SU-DHL-6 (cell line): ENCODE results near the gene SH3TC2.

Source experiments
- H2AFZ ChIP-seq: fragments of 200-600 bp; sonication (generic); 2 replicates; pipeline ENCODE4 v1.6.1; 2014; ENCODE audit warnings: low read depth, mild to moderate bottlenecking, moderate library complexity, mixed read lengths, antibody characterized with exemption, low read length; ENCODE audit not compliant: severe bottlenecking
- H3F3A ChIP-seq: fragments of 200-600 bp; shearing (Covaris generic); 2 replicates; pipeline ENCODE4 v1.6.0; 2016; ENCODE audit warnings: antibody characterized with exemption, mild to moderate bottlenecking; ENCODE audit not compliant: insufficient read depth
- H3K27ac ChIP-seq: fragments of 200-600 bp; sonication (generic); 2 replicates; pipeline ENCODE4 v1.5.1; 2016; ENCODE audit warnings: low read depth, mild to moderate bottlenecking, low read length, moderate library complexity, mixed read lengths
- H3K27me3 ChIP-seq: fragments of 200-600 bp; sonication (generic), shearing (Covaris generic); 2 replicates; pipeline ENCODE4 v1.6.0; 2014; ENCODE audit warnings: mild to moderate bottlenecking, low read length
- H3K36me3 ChIP-seq: fragments of 200-600 bp; sonication (generic); 2 replicates; pipeline ENCODE4 v1.6.1; 2014; ENCODE audit warnings: mild to moderate bottlenecking, low read length, mixed read lengths
- H3K4me2 ChIP-seq: fragments of 300-600, 200-600 bp; shearing (Covaris generic), sonication (generic); 2 replicates; pipeline ENCODE4 v1.6.0; 2014; ENCODE audit warnings: low read length, low read depth, mild to moderate bottlenecking; ENCODE audit not compliant: poor library complexity, severe bottlenecking
- H3K4me3 ChIP-seq: fragments of 200-600 bp; sonication (generic); 2 replicates; pipeline ENCODE4 v1.5.1; 2014; ENCODE audit warnings: antibody characterized with exemption, low read length, mild to moderate bottlenecking, mixed read lengths; ENCODE audit not compliant: insufficient read depth, poor library complexity, severe bottlenecking
- H3K79me2 ChIP-seq: fragments of 200-600 bp; sonication (generic); 2 replicates; pipeline ENCODE4 v1.6.1; 2014; ENCODE audit warnings: mild to moderate bottlenecking, low read length, moderate library complexity; ENCODE audit not compliant: insufficient read depth
- H3K9ac ChIP-seq: fragments of 200-600 bp; sonication (generic); 2 replicates; pipeline ENCODE4 v1.7.0; 2014; ENCODE audit warnings: mild to moderate bottlenecking, low read length
- H3K9me2 ChIP-seq: fragments of 200-600 bp; sonication (generic); replicated peaks from 2 replicates; pipeline ENCODE4 v1.6.1; 2014; ENCODE audit warnings: low read length; ENCODE audit not compliant: insufficient read depth
- H3K9me3 ChIP-seq: fragments of 200-600 bp; sonication (generic); 2 replicates; pipeline ENCODE4 v1.6.1; 2014; ENCODE audit warnings: low read length, mixed read lengths; ENCODE audit not compliant: insufficient read depth
- H4K20me1 ChIP-seq: fragments of 200-600 bp; sonication (generic); 2 replicates; pipeline ENCODE4 v1.6.1; 2014; ENCODE audit warnings: low read depth, mild to moderate bottlenecking, antibody characterized with exemption, low read length, moderate library complexity, mixed read lengths
- CTCF ChIP-seq: fragments of 200-600 bp; sonication (generic); IDR thresholded peaks from one replicate; pipeline ENCODE4 v1.5.1; 2017; ENCODE audit warnings: antibody characterized with exemption, mild to moderate bottlenecking, low read length, moderate library complexity; ENCODE audit not compliant: insufficient read depth, poor library complexity, severe bottlenecking
- EZH2phosphoT487 ChIP-seq: fragments of 200-600 bp; sonication (generic), shearing (Covaris generic); conservative IDR thresholded peaks from 2 replicates; pipeline ENCODE4 v1.6.1; 2018; ENCODE audit warnings: mild to moderate bottlenecking, antibody characterized with exemption, low read length, moderate library complexity, mixed read lengths

The SH3TC2 gene

GRCh38 chr5:149049371-149049781 is 13.5 kb downstream of the SH3TC2 start:
- H3K9me3 ChIP-seq: no peaks in the 10 kb centered on the region
- H3K36me3 ChIP-seq: no peaks in the 10 kb centered on the region
- H4K20me1 ChIP-seq: no peaks in the 10 kb centered on the region
- no peak overlapping the region for H2AFZ ChIP-seq
- H3F3A ChIP-seq: no peaks in the 10 kb centered on the region
- H3K27ac ChIP-seq: no peak overlapping the region
- TF ChIP-seq CTCF (no peak), EZH2phosphoT487 (no peak)
- no peaks in the 10 kb centered on the region for H3K79me2 ChIP-seq
- H3K4me2 ChIP-seq: no peak overlapping the region
- H3K27me3 ChIP-seq: no peaks in the 10 kb centered on the region
- H3K4me3 ChIP-seq: no peak overlapping the region
- no peak overlapping the region for H3K9ac ChIP-seq
- H3K9me2 ChIP-seq: no peaks in the 10 kb centered on the region

GRCh38 chr5:149048811-149049210 is 14.1 kb downstream of the SH3TC2 start:
- Histone ChIP-seq H3K4me3 (no peak overlapping the region), H4K20me1 (no peaks in the 10 kb centered on the region), H3K9me2 (no peaks in the 10 kb centered on the region), H3K36me3 (no peaks in the 10 kb centered on the region), H2AFZ (no peak overlapping the region), H3K27ac (no peak overlapping the region), H3K9ac (no peak overlapping the region), H3K27me3 (no peaks in the 10 kb centered on the region), H3K4me2 (no peak overlapping the region), H3K9me3 (no peaks in the 10 kb centered on the region), H3F3A (no peaks in the 10 kb centered on the region), H3K79me2 (no peaks in the 10 kb centered on the region)
- TF ChIP-seq EZH2phosphoT487 (no peak), CTCF (no peak)

GRCh38 chr5:149047462-149047861 is 15.4 kb downstream of the SH3TC2 start:
- Histone ChIP-seq H3K9me2 (no peaks in the 10 kb centered on the region), H3K27ac (no peak overlapping the region), H3K4me3 (no peak overlapping the region), H3K79me2 (no peaks in the 10 kb centered on the region), H3F3A (no peaks in the 10 kb centered on the region), H4K20me1 (no peaks in the 10 kb centered on the region), H2AFZ (no peak overlapping the region), H3K9ac (no peak overlapping the region), H3K9me3 (no peaks in the 10 kb centered on the region), H3K4me2 (no peak overlapping the region), H3K36me3 (no peaks in the 10 kb centered on the region), H3K27me3 (no peaks in the 10 kb centered on the region)
- TF ChIP-seq EZH2phosphoT487 (no peak), CTCF (no peak)
